NCI-H526 (cell line): Measurements from ENCODE around the gene SCNN1G.
"Not testable (repeated sequence)": the region's sequence is repeated elsewhere in the genome, so short reads cannot be mapped to it uniquely, and the experiment has no call there.

ENCODE experiments used
- DNase-seq, 2 experiments: peaks; one replicate each; lab custom pipeline; 2025; lab: John Stamatoyannopoulos, UW

SCNN1G gene

GRCh38 chr16:23182679-23183542, at the start of gene SCNN1G:
Gene SCNN1G (plus strand): TSS chr16:23182745. CDS start chr16:23186272, 3,527 bp downstream.
- peak in 1 of 2 experiments; percentile 41 for DNase-seq

- DNase-seq = no peak
These were observed 49.6 kb upstream of the SCNN1G start for GRCh38 chr16:23132775-23133463.

- DNase-seq = no peak
These were observed 48.3 kb upstream of the SCNN1G start for GRCh38 chr16:23134274-23134673.

- DNase-seq = no peak
These were observed 45.3 kb upstream of the SCNN1G start for GRCh38 chr16:23137256-23137655.

- no peak for DNase-seq
These were observed 44.7 kb upstream of the SCNN1G start for GRCh38 chr16:23137818-23138217.

- DNase-seq = no peak
These were observed 42.4 kb upstream of the SCNN1G start for GRCh38 chr16:23140107-23140506.

GRCh38 chr16:23141033-23141432, 41.5 kb upstream of the SCNN1G start:
- DNase-seq = no peak

- DNase-seq = no peak
These were observed 41.0 kb upstream of the SCNN1G start for GRCh38 chr16:23141500-23141899.

GRCh38 chr16:23141959-23142740, 40.4 kb upstream of the SCNN1G start:
- DNase-seq = no peak

GRCh38 chr16:23143391-23143790, 39.2 kb upstream of the SCNN1G start:
- DNase-seq = no peak

- not testable (repeated sequence) for DNase-seq
These were observed 38.2 kb upstream of the SCNN1G start for GRCh38 chr16:23144393-23144792.

GRCh38 chr16:23145186-23145585, 37.4 kb upstream of the SCNN1G start:
- no peak for DNase-seq

GRCh38 chr16:23145608-23146007, 36.9 kb upstream of the SCNN1G start:
- DNase-seq = no peak

- no peak for DNase-seq
These were observed 35.5 kb upstream of the SCNN1G start for GRCh38 chr16:23146877-23147601.

GRCh38 chr16:23147666-23148065, 34.9 kb upstream of the SCNN1G start:
- DNase-seq = no peak

GRCh38 chr16:23148166-23148512, 34.4 kb upstream of the SCNN1G start:
- DNase-seq = no peak

- peak in 1 of 2 experiments; percentile 70 for DNase-seq
These were observed 33.9 kb upstream of the SCNN1G start for GRCh38 chr16:23148513-23149266.

- peak; percentile 89 to 98 for DNase-seq
These were observed 33.1 kb upstream of the SCNN1G start, which contains the start of gene USP31 for GRCh38 chr16:23149267-23149992. Gene USP31 (minus strand): TSS chr16:23149452. CDS start chr16:23149270, 182 bp downstream.

GRCh38 chr16:23149993-23150364, 32.6 kb upstream of the SCNN1G start:
- no peak for DNase-seq
